Heart left ventricle (tissue), 13 donors: ENCODE measurements around the gene DOCK4.

ENCODE experiments used
- POLR2A ChIP-seq, 2 donors: fragments of 450-650 bp; IDR thresholded peaks; one replicate each; pipeline ENCODE4 v1.6.1; 2017; ENCODE audit warnings: antibody characterized with exemption in 2 of 2, mild to moderate bottlenecking in 2 of 2, moderate library complexity in 2 of 2
- TF ChIP-seq, protein P1 (sequence below), 12 donors: fragments of 200-600 bp; sonication (generic) in 4 of 12; IDR thresholded peaks; one replicate each; pipeline versions ENCODE4 v1.5.0 to v1.8.0; 2018 to 2022; ENCODE audit warnings: antibody characterized with exemption in 12 of 12, mild to moderate bottlenecking in 5 of 12
- donor health status: ischemic (EF 13 %, LVEDD 7.1; RV severe dilation, severe dysfunction).
- donor health status: DM: no; HTN: yes; CAD: no.
- donor health status: DM: no; HTN: no; CAD: no.
- donor health status: ischemic (EF 25% LVEDD 6.9; RV normal size, moderate dysfunction).
- donor health status: ischemic (EF 25% LVEDD 5.7; RV mildly dilated, moderate dysfunction).
- donor health status: ischemic (EF 35%, LVEDD 5.7; RV mildly dilated, moderate dysfunction).
- donor health status: nonischemic (EF 11% LVEDD 7.7; RV severe dilation, severe dysfunction).
- donor health status: DM: yes; HTN: yes; CAD: no.
- donor health status: PGD.
- donor health status: ischemic (EF 29% LVEDD 5.4; RV normal size, mild dysfunction).
- donor health status: nonischemic (EF 23%, LVEDD 6.1; RV moderate dilation, normal function).

DNA sequence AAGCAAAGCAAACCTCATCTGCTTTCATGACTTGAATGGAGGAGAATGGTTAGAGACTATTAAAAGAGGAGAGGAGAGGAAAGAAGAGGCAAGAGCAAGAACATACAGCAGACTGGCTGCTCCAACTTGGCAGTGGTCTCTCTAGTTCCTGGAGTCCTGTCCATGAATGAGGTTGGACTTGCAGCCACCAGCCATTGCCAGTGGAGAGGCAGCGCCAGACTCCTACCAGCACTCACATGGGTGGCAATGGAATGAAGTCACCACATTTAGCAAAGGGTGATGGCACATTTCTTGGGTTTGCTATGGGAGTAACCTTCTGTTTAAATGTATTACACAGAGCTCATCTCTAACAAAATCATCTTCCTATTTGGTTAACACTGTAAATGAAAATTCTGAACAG lies 386.1 kb downstream of the DOCK4 start:
- TF ChIP-seq POLR2A (IDR thresholded peaks at IDR 0.05), result no peak
- TF ChIP-seq, protein P1, sequence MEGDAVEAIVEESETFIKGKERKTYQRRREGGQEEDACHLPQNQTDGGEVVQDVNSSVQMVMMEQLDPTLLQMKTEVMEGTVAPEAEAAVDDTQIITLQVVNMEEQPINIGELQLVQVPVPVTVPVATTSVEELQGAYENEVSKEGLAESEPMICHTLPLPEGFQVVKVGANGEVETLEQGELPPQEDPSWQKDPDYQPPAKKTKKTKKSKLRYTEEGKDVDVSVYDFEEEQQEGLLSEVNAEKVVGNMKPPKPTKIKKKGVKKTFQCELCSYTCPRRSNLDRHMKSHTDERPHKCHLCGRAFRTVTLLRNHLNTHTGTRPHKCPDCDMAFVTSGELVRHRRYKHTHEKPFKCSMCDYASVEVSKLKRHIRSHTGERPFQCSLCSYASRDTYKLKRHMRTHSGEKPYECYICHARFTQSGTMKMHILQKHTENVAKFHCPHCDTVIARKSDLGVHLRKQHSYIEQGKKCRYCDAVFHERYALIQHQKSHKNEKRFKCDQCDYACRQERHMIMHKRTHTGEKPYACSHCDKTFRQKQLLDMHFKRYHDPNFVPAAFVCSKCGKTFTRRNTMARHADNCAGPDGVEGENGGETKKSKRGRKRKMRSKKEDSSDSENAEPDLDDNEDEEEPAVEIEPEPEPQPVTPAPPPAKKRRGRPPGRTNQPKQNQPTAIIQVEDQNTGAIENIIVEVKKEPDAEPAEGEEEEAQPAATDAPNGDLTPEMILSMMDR (IDR thresholded peaks at IDR 0.05), result no peak
